Tibial nerve (tissue), 4 donors: ENCODE results near the gene KCNT1. TPM values are rescaled to one million over a fixed set of nuclear protein-coding genes. Genes with fewer than 3 reads are reported as not detected.
A peak's percentile ranks its signal among the peaks of the same experiment; 100 is the strongest.

ENCODE experiments used
- DNase-seq, 2 donors: peaks; one replicate each; pipeline ENCODE4 v3.0.0-alpha.2; 2019; ENCODE audit warnings: low spot score in 2 of 2
- H3K27ac ChIP-seq, 4 donors: fragments of 200-600 bp; sonication (generic) in 3 of 4; one replicate each; pipeline ENCODE4 v1.5.1; 2017 to 2019; ENCODE audit warnings: mild to moderate bottlenecking in 1 of 4
- H3K27me3 ChIP-seq, 2 donors: fragments of 200-600 bp; sonication (generic) in 1 of 2; one replicate each; pipeline versions ENCODE4 v1.5.1 to v1.6.0; 2017 to 2019
- H3K36me3 ChIP-seq, 3 donors: fragments of 200-600 bp; sonication (generic); one replicate each; pipeline ENCODE4 v1.5.1; 2018 to 2019
- H3K4me1 ChIP-seq, 4 donors: fragments of 200-600 bp; sonication (generic) in 3 of 4; one replicate each; pipeline ENCODE4 v1.5.1; 2017 to 2019
- H3K4me3 ChIP-seq, 4 donors: fragments of 200-600 bp; sonication (generic) in 3 of 4; one replicate each; pipeline ENCODE4 v1.5.1; 2017 to 2019; ENCODE audit warnings: mild to moderate bottlenecking in 1 of 4, moderate library complexity in 1 of 4
- H3K9me3 ChIP-seq, 4 donors: fragments of 200-600 bp; sonication (generic) in 3 of 4; one replicate each; pipeline ENCODE4 v1.5.1; 2017 to 2019
- CTCF ChIP-seq, 5 experiments: fragments of 200-600 bp in 3 of 5; fragments of 450-650 bp in 2 of 5; sonication (generic) in 3 of 5; IDR thresholded peaks; one replicate each; pipeline ENCODE4 v1.5.1; 2016 to 2019; ENCODE audit warnings: antibody characterized with exemption in 5 of 5, mild to moderate bottlenecking in 3 of 5, moderate library complexity in 2 of 5
- EP300 ChIP-seq, 2 donors: sonication (generic); formaldehyde crosslinking; IDR thresholded peaks; one replicate each; pipeline ENCODE4 v1.6.1; 2017; ENCODE audit warnings: antibody characterized with exemption in 2 of 2, mild to moderate bottlenecking in 1 of 2
- POLR2A ChIP-seq, 2 donors: fragments of 450-650 bp; IDR thresholded peaks; one replicate each; pipeline ENCODE4 v1.6.1; 2017; ENCODE audit warnings: antibody characterized with exemption in 2 of 2, mild to moderate bottlenecking in 2 of 2, moderate library complexity in 2 of 2
- whole genome bisulfite sequencing, 2 donors: methylation state at CpG; one replicate each; pipeline ENCODE4 v1.1.5; 2018; 5-methylcytosine and 5-hydroxymethylcytosine counted together
- total RNA-seq, 4 donors: library from RNA; depleted of rRNA; stranded (reverse); fragments of >200 nt; gene quantifications; one replicate each; pipeline ENCODE4 v1.1.0, GENCODE V29; 2016

Gene KCNT1
- total RNA-seq, 4 donors from 2014 or later, result under 0.01 to 0.39 TPM; not detected in 2

- H3K4me3 ChIP-seq, result no peak overlapping the region
- no peak for TF ChIP-seq EP300 (IDR thresholded peaks at IDR 0.05)
- TF ChIP-seq POLR2A (IDR thresholded peaks at IDR 0.05), result no peak
- no peak for TF ChIP-seq CTCF (IDR thresholded peaks at IDR 0.05)
- no peak overlapping the region for H3K27ac ChIP-seq
- no peaks in the 10 kb centered on the region for H3K9me3 ChIP-seq
- H3K36me3 ChIP-seq, result no peaks in the 10 kb centered on the region
- no peaks in the 10 kb centered on the region for H3K27me3 ChIP-seq
- no peak for DNase-seq
- WGBS, 2 donors, result 68 to 82% methylated on average over 7 of the region's 7 CpGs
- H3K4me1 ChIP-seq, result peaks cover 0 to 12% (median 0%) of the 10 kb centered on the region in 4 donors
These were observed 92.0 kb downstream of the KCNT1 start for GRCh38 chr9:135794057-135794335.

DNA sequence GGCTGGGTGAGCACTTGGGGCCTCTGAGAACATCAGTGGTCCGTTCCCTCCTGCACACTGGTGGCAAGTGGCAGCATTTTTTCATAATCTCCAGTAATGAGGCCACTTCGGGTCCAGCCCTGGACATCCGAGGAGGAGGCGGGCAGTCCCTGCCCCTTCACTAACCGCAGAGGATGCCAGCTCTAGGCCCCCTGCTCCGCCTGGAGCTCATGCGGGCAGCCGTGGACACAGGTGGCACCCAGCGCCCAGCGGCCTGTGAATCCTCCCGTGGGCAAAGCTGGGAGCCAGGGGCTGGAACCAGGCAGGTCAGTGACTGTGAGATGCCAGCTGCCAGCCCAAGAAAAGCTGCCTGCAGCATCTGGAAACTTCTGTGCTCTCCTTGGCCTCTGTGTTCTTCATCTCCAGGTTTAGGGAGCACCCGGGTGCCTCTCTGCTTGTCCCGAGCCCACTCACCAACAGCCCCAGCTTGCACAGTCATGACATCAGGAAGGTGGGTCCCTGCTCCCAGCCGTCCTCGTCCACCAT lies 92.4 kb downstream of the KCNT1 start:
- Histone ChIP-seq H3K4me3 (no peak overlapping the region), H3K4me1 (peaks cover 0 to 12% (median 0%) of the 10 kb centered on the region in 4 donors), H3K9me3 (no peaks in the 10 kb centered on the region), H3K27ac (no peak overlapping the region), H3K27me3 (no peaks in the 10 kb centered on the region), H3K36me3 (no peaks in the 10 kb centered on the region)
- TF ChIP-seq POLR2A (IDR thresholded peaks at IDR 0.05), result no peak
- TF ChIP-seq EP300 (IDR thresholded peaks at IDR 0.05), result no peak
- no peak for TF ChIP-seq CTCF (IDR thresholded peaks at IDR 0.05)
- no peak for DNase-seq
- 81 to 88% methylated on average over 10 to 15 of the region's 15 CpGs for WGBS, 2 donors

GRCh38 chr9:135795391-135795790 lies 93.4 kb downstream of the KCNT1 start:
- H3K27me3 ChIP-seq, result no peaks in the 10 kb centered on the region
- TF ChIP-seq EP300 (IDR thresholded peaks at IDR 0.05) (no peak), CTCF (IDR thresholded peaks at IDR 0.05) (no peak)
- no peak overlapping the region for H3K4me3 ChIP-seq
- peaks cover 0 to 12% (median 0%) of the 10 kb centered on the region in 4 donors for H3K4me1 ChIP-seq
- H3K36me3 ChIP-seq, result no peaks in the 10 kb centered on the region
- 81 to 83% methylated on average over 4 of the region's 4 CpGs for WGBS, 2 donors
- no peaks in the 10 kb centered on the region for H3K9me3 ChIP-seq
- no peak overlapping the region for H3K27ac ChIP-seq
- no peak for DNase-seq

- Histone ChIP-seq H3K9me3 (no peaks in the 10 kb centered on the region), H3K4me3 (no peak overlapping the region), H3K36me3 (no peaks in the 10 kb centered on the region), H3K4me1 (peaks cover 0 to 12% (median 0%) of the 10 kb centered on the region in 4 donors), H3K27ac (no peak overlapping the region), H3K27me3 (no peaks in the 10 kb centered on the region)
- DNase-seq, result no peak
- no peak for TF ChIP-seq POLR2A (IDR thresholded peaks at IDR 0.05)
- no peak for TF ChIP-seq CTCF (IDR thresholded peaks at IDR 0.05)
- no peak for TF ChIP-seq EP300 (IDR thresholded peaks at IDR 0.05)
- WGBS, 2 donors, result 54 to 69% methylated on average over 13 to 16 of the region's 22 CpGs
These were observed 95.0 kb downstream of the KCNT1 start for GRCh38 chr9:135796784-135797485.

- WGBS, 2 donors, result 38 to 39% methylated on average over 22 to 24 of the region's 24 CpGs
- Histone ChIP-seq H3K27ac (no peak overlapping the region), H3K4me1 (peaks cover 0 to 12% (median 0%) of the 10 kb centered on the region in 4 donors), H3K36me3 (no peaks in the 10 kb centered on the region), H3K4me3 (no peak overlapping the region), H3K27me3 (no peaks in the 10 kb centered on the region), H3K9me3 (no peaks in the 10 kb centered on the region)
- DNase-seq, result no peak
- TF ChIP-seq CTCF (IDR thresholded peaks at IDR 0.05), result peak; percentile 25 to 34 (median 29)
- TF ChIP-seq POLR2A (IDR thresholded peaks at IDR 0.05), result no peak
- no peak for TF ChIP-seq EP300 (IDR thresholded peaks at IDR 0.05)
These were observed 95.7 kb downstream of the KCNT1 start for GRCh38 chr9:135797507-135798262.
